ENCODE results near the gene REEP3.
"Not testable (repeated sequence)": the region's sequence is repeated elsewhere in the genome, so short reads cannot be mapped to it uniquely, and the experiment has no call there.

The REEP3 gene

GRCh38 chr10:63520500-63521415, at the start of gene REEP3:
Gene REEP3 (plus strand): TSS chr10:63521401. CDS start chr10:63521546, 145 bp downstream.
- DNase-seq (ENCODE audit: low spot score), result peak; percentile 78

- DNase-seq (ENCODE audit: low spot score), result no peak
These were observed 46.7 kb upstream of the REEP3 start for GRCh38 chr10:63474488-63474887.

GRCh38 chr10:63477927-63478326, 43.3 kb upstream of the REEP3 start:
- no peak for DNase-seq (ENCODE audit: low spot score)

GRCh38 chr10:63478564-63478963, 42.6 kb upstream of the REEP3 start:
- DNase-seq (ENCODE audit: low spot score), result no peak

GRCh38 chr10:63480237-63480636, 41.0 kb upstream of the REEP3 start:
- no peak for DNase-seq (ENCODE audit: low spot score)

GRCh38 chr10:63481815-63482421, 39.3 kb upstream of the REEP3 start:
- no peak for DNase-seq (ENCODE audit: low spot score)

- no peak for DNase-seq (ENCODE audit: low spot score)
These were observed 37.2 kb upstream of the REEP3 start for GRCh38 chr10:63483983-63484382.

- no peak for DNase-seq (ENCODE audit: low spot score)
These were observed 33.2 kb upstream of the REEP3 start for GRCh38 chr10:63487990-63488389.

GRCh38 chr10:63489838-63490237, 31.4 kb upstream of the REEP3 start:
- no peak for DNase-seq (ENCODE audit: low spot score)

- no peak for DNase-seq (ENCODE audit: low spot score)
These were observed 29.4 kb upstream of the REEP3 start for GRCh38 chr10:63491588-63492316.

GRCh38 chr10:63492317-63492690, 28.9 kb upstream of the REEP3 start:
- DNase-seq (ENCODE audit: low spot score), result peak; percentile 23

GRCh38 chr10:63493004-63493403, 28.2 kb upstream of the REEP3 start:
- DNase-seq (ENCODE audit: low spot score), result no peak

- no peak for DNase-seq (ENCODE audit: low spot score)
These were observed 26.2 kb upstream of the REEP3 start for GRCh38 chr10:63494951-63495350.

GRCh38 chr10:63496561-63496960, 24.6 kb upstream of the REEP3 start:
- no peak for DNase-seq (ENCODE audit: low spot score)

GRCh38 chr10:63497321-63497720, 23.9 kb upstream of the REEP3 start:
- no peak for DNase-seq (ENCODE audit: low spot score)

- no peak for DNase-seq (ENCODE audit: low spot score)
These were observed 22.5 kb upstream of the REEP3 start for GRCh38 chr10:63498665-63499064.

- not testable (repeated sequence) for DNase-seq (ENCODE audit: low spot score)
These were observed 20.6 kb upstream of the REEP3 start for GRCh38 chr10:63500551-63500950.

- DNase-seq (ENCODE audit: low spot score), result no peak
These were observed 19.2 kb upstream of the REEP3 start for GRCh38 chr10:63501954-63502353.

GRCh38 chr10:63502832-63503231, 18.4 kb upstream of the REEP3 start:
- no peak for DNase-seq (ENCODE audit: low spot score)

GRCh38 chr10:63503395-63503794, 17.8 kb upstream of the REEP3 start:
- no peak for DNase-seq (ENCODE audit: low spot score)

GRCh38 chr10:63504145-63504881, 16.9 kb upstream of the REEP3 start:
- DNase-seq (ENCODE audit: low spot score), result no peak

- DNase-seq (ENCODE audit: low spot score), result no peak
These were observed 15.6 kb upstream of the REEP3 start for GRCh38 chr10:63505562-63505961.
